ENCODE results near the gene EPYC.
"Not testable (repeated sequence)": the region's sequence is repeated elsewhere in the genome, so short reads cannot be mapped to it uniquely, and the experiment has no call there.

EPYC gene

DNA sequence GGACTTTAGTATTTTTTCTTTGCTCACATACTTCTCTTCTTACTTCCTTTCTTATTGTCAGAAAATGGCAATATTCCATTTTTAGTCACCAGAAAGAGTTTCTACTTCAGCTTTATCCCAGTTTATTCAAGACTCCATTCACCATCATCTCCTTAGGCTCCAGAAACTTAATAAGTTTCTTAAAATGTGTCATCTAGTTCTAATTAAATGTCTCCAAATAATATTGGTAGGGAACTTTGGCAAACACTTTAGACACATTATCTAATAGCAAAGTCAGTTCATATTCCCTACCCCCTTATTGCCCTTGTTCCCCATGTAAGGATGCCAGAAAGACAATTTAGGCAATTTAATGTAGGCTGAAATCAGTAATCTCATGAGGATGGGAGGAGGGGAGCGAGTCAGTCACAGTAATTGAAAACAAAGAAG is 15.1 kb downstream of the EPYC start:
- DNase-seq, result no peak

DNA sequence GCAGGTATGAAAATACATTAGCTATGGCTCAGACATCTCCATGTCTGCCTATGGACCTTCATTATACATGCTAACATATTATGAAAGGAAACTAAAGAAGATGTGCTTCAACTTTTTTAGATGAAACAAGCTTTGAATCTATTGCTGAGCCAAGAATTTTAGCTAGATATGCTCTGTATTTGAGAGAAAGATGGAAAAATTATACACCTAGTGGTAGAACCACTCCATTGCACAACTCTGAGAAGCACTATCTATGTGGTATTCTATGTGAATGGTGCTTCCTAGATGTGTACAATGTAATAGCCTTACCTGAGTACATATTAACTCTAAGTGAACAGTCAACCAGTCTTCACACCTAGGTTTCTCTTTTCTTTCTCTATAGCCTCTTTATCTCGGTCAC is 17.3 kb downstream of the EPYC start:
- no peak for DNase-seq

DNA sequence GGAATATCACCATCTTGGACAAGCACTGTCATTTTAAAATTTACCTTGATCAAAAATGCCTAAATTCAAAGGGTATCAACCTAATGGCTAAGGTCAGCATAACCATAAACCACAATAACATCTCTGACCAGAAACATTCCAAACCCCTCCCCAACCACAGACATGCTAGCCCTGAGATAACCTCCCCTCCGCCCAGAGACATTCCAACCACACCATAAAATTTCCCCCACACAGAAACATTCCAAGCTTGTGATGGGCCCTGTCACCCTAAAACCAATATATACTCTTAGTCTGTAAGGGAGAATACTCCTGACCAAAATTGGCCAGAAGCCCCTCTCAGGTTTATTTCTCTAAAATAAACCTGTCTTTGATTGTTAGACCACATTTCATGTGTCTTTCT is 17.7 kb downstream of the EPYC start:
- no peak for DNase-seq

DNA sequence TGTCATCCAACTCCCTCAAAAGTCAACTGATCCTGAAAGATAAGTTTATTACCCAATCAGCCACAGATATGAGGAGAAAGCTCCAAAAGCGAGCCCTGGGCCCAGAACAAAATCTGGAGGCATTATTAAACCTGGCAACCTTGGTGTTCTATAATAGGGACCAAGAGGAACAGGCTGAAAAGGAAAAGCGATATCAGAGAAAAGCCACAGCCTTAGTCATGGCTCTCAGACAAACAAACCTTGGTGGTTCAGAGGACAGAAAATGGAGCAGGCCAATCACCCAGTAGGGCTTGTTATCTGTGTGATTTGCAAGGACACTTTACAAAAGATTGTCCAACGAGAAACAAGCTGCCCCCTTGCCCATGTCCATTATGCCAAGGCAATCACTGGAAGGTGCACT is 19.4 kb downstream of the EPYC start:
- DNase-seq, result not testable (repeated sequence)

DNA sequence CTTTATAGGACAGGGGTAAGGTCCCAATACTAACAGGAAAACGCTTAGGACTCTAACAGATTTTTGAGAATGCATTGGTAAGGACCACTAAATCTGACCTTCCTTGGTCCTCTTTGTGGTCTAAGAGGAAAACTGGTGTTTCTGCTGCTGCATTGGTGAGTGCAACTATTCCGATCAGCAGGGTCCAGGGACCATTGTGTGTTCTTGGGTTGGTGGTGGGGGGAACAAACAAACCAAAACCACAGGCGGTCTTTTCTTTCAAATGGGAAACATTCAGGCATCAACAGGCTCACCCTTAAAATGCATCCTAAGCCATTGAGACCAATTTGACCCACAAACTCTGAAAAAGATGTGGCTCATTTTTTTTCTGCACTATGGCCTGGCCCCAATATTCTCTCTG is 20.7 kb downstream of the EPYC start:
- DNase-seq, result no peak

DNA sequence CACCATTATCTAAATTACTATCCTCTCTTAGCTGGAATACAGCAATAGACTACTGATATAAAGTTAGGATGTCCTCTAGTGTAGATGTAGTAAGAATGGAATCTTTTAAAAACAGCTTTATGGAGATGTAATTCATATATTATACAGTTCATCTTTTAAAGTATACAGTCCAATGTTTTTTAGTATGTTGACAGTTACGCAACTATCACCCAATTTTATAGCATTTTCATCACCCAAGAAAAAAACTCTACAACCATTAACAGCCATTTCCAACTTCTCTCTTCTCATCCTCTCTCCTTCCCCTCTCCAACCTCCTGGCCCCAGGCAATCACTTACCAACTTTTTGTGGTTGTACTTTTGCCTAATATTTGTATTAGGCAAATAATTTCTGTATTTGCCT is 22.6 kb downstream of the EPYC start:
- no peak for DNase-seq

DNA sequence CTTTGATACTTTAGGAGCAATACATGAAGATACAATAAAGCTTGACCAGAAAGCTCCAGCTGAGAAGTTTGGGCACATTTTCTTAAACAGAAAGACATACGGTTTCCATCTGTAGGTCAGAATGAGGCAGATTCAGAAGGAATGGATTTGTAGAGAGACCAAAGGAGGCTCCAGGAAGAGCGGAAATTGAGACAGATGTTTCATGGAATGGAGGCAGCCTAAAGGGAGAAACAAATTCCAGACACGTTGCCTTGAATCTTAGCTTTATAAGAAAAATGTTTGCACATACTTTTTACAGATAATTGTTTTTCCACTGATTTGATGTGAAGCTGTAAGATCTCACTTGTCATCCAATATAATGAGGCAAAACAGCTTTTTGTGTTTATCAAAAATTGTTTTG is 24.8 kb downstream of the EPYC start:
- DNase-seq, result no peak

DNA sequence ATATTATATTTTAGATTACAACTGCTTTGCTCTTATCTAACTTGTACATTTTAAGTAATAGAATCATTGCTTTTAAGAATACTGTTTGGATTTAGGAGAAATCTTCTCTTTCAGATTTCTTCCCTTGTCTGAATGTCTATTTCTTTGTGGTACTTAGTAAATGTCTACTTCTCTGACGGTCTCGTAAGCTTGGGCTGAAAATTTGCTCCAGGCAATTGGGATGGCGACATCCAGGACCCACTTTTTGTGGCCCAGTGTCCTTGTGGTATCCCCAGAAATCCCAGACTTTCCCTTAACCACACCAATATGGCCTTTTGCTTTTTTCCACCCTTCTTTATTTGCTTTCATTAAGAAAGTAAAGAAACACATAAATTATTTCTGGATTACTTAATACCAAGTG is 25.8 kb downstream of the EPYC start:
- DNase-seq, result no peak

DNA sequence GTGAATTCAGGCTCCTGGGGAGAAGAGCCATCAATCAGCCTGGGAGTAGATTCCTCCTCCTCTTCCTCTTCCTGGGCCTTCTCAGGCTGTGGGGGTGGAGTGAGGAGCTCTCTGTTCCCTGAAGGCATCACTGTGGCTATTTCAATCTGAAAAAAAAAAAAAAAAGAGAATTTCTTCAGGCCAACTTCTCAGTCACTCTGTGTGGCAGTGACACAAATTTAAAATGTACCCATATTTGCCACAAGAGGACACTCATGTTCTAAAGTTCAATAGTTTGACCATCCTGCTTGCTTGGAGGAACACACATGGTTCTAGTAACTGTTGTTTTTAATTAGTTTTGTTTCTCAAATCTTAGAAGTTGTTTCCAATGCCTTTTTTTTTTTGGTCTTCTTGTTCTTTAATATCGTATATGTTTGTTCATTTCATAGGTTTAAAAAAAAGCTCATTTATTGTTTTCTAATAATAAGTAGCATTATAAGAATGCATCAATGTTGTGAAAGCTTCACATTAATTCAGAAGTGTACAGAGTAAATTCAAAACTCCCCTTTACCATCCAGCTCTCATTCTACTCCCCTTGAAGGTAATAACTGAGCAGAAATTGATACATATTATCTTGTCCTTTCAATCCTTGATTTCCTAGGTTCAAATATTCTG is 26.5 kb downstream of the EPYC start:
- peak; percentile 4 for DNase-seq

DNA sequence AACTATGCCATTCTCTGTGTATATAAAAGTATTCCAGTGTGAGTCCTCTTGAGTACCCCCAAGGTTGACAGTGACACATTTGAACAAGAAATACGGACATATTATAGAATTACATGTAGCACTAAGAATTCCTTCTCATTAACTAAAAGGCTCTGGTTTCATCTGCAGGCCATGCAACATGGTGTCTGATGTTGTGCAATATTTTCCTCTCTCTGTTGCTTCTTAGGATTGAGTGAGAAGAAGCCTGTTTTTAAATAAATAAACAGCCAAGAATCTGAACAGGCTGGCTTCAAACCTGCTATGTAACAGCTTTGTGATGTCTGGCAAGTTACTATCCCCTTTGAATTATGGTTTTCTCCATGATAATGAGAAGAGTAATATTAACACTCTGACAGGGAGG is 27.5 kb downstream of the EPYC start:
- no peak for DNase-seq

DNA sequence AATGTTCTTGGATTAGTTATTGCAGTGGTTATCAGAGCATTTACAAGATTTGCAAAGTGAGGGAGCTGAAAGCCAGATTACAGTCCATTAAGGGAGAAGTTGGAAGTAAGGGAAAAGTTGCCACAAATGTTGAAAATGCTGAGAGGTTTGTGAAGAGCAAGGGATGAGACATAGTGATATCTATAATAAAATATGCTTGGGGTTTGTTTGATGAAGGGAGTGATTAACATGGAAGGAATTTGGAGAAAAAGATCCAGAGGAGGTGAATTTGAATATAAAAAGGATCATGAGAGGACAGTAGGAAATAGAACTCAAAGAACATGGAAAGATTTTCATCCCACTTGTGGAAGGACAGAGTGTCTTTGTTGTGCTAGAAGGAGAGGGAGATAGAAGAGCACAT is 30.5 kb downstream of the EPYC start:
- DNase-seq, result no peak

DNA sequence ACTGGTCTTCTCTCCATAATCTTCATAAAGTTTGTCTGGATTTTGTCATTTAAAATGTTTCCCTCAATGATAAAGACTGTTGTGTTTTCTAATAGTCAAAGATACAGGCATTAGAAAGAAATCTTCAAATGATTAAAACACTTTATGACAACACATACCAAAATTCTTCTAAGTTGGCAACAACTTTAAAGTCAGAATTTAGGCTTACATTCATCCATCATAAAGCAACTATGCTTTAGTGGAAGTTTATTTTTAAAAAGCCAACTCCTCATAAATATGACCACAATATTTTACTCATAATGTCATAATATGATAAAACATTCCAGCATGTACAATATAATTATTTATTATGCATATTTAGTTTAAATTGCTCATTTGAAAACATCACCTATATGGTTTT is 32.5 kb downstream of the EPYC start:
- DNase-seq, result no peak

DNA sequence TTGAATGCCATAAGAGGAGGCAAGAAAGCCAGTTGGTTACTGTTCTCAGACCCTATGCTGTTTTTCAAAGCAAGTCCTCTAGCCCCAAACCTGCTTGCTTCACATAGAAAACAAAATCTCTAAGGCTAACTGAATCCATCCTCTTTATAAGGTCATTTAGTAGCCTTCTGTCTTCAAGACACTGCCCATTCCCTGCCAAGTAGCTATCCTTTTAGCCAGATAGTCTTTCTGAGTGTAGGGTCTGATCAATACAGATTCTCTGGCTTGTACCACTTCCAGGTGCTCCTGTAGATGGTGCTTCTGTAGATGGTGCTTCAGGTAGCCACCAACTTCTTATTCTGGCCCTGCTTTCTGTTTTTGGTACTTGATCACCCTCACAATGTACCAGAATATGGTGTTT is 33.9 kb downstream of the EPYC start:
- no peak for DNase-seq

DNA sequence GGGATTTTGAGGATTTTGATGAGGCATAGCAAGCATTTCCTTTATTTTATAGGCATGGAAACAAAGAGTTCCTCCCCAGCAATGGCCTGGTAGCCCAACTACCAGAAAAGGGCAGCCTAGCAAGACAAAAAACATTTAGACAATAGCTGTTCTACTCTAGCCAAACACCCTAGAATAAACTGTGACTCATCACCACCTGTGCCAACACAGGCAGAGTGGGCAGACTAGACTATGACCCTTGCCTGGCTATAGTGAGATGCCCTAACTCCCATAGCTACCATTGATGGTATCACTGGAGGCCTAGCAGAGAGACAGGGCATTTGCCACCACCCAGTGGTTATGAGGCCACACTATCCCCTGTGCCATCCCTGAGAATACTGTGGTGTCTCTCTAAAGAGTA is 34.3 kb downstream of the EPYC start:
- DNase-seq, result no peak

DNA sequence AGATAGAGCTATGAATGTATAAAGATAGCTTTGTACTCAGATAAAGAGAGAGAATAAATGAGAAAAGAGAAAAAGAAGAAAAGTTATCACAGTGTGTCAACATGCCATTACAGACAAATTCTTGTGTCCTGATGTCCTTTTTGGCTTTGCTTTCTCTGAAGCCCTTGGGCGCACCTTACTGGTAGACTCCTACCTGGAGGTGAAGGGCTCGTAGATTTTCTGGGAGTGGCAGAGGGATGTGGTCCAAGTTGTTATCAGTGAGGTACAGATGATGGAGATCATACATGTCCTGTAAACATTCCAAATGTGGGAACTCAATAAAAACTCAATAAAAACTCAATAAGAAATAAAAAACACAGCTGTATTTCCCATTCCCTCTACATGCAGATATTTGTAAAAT is 34.9 kb downstream of the EPYC start:
- DNase-seq, result no peak

DNA sequence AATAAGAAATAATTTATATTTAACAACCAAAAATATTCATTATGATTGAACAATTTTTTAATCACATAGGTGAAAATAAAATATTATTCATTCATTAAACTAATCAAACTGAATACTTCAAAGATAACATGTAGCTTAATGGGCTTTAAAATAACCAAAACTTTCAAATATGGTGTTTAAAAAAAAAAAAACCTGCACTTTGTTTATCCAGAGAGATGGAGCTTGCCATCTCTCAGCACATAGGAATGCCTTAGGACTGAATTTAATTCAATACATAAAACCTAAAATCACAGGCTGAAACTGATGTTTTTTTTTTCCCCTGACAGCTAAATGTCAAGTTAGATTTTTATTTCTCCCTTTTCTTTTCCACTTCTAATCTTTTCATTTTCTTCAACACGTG is 35.4 kb downstream of the EPYC start:
- no peak for DNase-seq

DNA sequence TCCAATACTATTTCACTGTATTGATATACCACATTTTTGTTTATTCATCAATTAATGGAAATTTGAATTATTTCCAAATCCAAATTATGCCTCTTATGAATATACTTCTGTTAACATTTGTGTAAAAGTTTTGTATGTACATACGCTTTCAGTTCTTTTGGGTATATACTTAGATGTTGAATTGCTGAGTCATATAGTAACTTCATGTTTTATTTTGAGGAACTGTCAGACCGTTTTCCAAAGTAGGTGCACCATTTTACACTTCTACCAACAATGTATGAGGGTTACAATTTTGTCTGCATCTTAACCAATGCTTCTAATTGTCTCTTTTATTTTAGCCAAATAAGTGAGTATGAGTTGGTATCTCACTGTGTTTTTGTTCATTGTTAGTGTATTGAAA is 39.6 kb downstream of the EPYC start:
- no peak for DNase-seq

DNA sequence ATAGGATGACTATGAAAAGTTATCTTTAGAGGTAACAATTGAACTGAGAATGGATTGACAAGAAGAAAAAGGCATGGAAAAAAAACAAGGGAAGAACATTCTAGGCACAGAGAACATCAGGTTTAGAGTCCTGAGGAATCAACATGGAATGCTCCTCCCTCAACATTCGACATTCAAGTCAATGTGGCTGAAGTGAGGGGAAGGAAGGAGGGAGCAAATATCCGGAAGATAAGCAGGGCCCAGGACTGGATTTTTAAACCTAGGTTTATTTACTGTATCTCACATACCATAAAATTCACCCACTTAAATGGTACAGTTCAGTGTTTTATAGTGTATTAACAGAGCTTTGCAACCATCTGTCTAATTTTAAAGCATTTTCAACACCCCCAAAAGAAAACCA is 40.2 kb downstream of the EPYC start:
- no peak for DNase-seq

DNA sequence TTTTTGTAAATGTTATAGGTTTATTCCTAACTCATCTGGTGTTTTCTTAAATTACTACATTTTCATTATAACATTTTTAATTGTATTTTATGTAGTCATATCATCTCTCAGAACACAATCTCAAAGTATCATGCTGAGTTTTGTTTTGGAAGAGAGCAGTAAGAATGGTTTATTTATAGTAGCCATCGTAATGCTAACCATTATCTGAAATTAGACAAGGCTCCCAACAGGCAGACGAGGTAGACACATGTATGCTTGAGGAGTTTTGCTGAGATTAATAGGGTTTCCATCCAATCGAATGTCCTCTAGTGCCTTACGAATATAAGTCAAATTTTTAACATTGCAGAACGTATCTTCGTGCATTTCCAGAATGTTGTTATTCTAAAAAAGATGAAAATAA is 40.8 kb downstream of the EPYC start:
- no peak for DNase-seq

DNA sequence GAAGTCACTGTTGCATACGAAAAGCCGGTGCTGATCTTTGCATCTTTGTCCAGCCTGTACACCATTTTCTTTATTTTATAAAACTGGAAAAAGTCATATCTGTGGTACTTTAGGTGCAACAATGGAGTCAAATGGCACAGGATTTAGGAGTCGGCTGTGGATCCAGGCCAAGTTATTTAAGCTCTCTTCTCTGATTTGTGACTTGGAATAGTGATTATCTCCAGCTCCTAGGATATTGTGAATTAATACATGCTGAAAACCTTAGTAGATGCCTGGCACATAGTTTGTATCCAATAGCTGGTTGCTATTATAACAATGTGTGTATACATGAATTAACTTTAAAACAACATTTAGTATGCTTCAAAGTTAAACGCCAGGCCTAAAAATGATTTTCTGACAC is 43.6 kb downstream of the EPYC start:
- no peak for DNase-seq

DNA sequence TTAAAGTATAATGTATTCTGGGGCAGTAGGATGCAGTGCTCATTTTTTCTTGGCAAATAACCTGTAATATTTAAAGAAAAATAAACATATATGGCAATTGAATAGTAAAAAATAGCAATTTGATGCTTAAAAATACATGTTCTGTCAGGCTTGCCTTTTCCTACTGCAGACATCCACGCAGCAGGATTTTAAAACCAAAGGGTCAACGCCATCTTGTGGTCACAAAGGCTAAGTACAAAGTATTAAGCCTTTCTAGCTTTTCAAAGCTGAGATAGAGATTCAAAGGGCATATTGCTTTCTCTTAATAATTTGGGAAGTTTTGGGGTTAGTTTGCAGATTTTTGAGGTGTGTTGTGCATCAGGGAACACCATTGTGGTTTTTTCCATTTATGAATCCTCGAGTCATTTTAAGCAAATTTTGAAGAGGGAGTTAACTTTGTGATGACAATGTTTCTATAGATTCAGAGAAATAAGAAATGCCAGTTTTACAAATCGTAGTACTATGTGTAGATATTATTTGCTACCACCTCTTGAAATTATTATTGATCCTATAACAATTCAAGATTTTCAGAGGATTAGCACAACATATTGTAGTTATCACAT is 45.1 kb downstream of the EPYC start:
- DNase-seq, result no peak

DNA sequence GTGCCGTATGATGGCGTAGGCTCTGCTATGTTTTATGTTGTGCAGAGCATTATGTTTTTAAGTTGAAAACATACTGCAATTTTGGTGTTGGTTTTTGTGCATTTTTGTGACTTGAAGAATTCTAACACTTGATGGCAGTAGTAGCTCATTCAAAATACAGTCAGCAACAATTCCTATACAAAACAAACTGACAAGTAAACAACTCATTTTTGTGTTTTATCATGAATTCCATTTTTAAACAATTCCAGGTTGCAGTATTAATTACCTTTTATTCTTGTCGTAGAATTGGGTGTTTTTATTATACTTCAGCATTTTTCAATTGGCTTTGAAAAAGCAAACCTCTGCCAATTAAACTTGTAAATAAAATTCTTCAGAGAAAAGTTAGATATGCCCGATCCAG is 45.7 kb downstream of the EPYC start:
- DNase-seq, result no peak

DNA sequence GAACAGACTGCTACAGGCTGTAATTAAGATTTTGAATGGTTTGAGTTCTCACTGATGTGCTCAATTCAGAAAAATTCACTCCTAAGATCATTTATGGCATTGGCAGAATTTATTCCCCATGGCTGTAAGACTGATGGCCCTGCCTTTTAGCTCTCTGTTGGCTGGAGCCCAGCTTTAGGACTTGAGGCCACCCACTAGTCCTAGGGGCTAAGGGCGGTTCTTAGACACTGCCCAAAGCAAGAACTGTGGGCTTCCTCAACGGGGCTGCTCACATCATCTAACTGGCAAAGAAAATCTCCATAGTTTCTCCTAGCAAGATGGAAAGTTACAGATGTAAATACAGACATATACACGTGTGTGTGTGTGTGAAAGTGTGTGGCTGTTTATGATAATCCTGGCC is 46.4 kb downstream of the EPYC start:
- no peak for DNase-seq

DNA sequence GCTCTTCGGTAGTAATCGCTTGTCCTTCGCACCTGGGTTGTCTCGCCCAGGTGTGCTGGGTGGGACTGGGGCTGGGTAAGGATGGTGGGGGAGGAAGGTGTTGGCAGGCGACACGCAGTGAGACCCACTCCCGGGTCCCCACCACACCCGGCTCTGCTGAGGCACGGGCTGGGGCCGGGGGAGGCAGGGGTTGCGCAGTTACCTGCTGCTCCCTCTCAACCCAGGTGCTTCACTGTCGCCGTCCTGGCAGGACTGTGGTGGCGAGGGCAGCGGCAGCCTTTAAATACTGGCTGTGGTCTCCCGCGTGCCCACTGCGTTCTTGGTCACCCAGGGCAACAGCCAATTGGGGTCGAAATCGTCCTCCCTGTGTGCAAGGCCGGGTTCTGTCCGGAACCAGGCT is 49.9 kb downstream of the EPYC start, which contains the start of gene CCER1:
Gene CCER1, minus strand, starts transcription at position 256 of the 400 bp plus-strand sequence. CDS start 434 bp downstream, outside the sequence.
- no peak for DNase-seq

DNA sequence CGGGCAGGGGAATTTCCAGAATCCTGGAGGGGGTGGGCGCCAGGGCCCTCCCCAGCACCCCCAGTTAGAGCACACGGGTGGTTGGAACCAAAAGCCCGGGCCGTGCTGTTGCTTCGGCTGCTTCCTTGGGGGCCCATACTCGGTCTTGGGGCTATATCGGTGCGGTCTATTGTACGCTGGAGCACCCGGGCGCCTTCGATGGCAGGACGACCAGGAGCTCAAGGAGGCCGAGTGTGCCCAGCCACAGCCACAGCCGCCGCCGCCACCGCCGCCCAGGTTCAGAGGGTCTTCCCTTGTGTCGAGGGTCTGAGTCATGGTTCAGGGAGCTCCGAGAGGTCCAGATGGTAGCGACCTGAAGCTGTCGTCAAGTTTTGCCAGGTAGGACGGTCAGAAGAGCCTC is 50.3 kb downstream of the EPYC start:
- DNase-seq, result no peak

Measured in NCI-H748 treated with DMSO at 0.1 percent for 48 hours (cell line).